ENCODE measurements around the gene FBXO41. TPM values are rescaled to one million over a fixed set of nuclear protein-coding genes. Genes with fewer than 3 reads are reported as not detected.

FBXO41 gene
- total RNA-seq, 1 donor from 2014 or later = 10.1 TPM

DNA sequence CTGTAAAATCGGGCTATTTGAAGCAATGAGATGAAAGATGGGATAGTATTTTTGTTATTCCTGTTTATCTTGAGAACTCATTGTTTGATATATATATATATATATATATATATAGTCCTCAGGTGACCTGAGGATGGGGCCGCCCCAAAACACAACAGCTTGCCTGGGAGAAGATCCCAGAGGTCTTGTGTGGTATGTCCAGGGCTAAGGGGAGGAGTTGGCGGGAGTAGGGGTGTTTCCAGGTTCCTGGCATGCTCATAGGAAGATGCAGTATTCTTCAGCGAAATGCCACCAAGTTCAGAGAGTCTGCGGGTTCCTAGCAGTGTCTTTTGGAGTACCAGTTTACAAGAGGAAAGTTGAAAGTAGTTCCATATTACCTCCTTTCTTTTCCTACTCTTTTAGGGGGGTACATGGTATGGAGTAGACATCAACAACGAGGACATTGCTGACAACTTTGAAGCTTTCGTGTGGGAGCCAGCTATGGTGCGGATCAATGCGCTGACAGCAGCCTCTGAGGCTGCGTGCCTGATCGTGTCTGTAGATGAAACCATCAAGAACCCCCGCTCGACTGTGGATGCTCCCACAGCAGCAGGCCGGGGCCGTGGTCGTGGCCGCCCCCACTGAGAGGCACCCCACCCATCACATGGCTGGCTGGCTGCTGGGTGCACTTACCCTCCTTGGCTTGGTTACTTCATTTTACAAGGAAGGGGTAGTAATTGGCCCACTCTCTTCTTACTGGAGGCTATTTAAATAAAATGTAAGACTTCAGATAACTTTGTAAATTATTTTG lies 31.8 kb downstream of the FBXO41 start:
- no peaks in the 10 kb centered on the region for H3K9me3 ChIP-seq (ENCODE audit: insufficient read depth, low read depth, low read length)
- Mint-ChIP-seq H3K4me1 (ENCODE audit: low read depth, unreplicated experiment) (peaks cover 2% of the 10 kb centered on the region), H3K36me3 (ENCODE audit: low read depth, unreplicated experiment) (peaks cover 18% of the 10 kb centered on the region), H3K9me3 (ENCODE audit: unreplicated experiment) (no peaks in the 10 kb centered on the region), H3K4me3 (ENCODE audit: unreplicated experiment) (no peak overlapping the region), H3K27ac (ENCODE audit: unreplicated experiment) (no peak overlapping the region), H3K27me3 (ENCODE audit: low read depth, unreplicated experiment) (no peaks in the 10 kb centered on the region)
- TF ChIP-seq, protein P1, sequence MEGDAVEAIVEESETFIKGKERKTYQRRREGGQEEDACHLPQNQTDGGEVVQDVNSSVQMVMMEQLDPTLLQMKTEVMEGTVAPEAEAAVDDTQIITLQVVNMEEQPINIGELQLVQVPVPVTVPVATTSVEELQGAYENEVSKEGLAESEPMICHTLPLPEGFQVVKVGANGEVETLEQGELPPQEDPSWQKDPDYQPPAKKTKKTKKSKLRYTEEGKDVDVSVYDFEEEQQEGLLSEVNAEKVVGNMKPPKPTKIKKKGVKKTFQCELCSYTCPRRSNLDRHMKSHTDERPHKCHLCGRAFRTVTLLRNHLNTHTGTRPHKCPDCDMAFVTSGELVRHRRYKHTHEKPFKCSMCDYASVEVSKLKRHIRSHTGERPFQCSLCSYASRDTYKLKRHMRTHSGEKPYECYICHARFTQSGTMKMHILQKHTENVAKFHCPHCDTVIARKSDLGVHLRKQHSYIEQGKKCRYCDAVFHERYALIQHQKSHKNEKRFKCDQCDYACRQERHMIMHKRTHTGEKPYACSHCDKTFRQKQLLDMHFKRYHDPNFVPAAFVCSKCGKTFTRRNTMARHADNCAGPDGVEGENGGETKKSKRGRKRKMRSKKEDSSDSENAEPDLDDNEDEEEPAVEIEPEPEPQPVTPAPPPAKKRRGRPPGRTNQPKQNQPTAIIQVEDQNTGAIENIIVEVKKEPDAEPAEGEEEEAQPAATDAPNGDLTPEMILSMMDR (IDR thresholded peaks at IDR 0.05; ENCODE audit: insufficient read depth, low read depth, low read length) = no peak
- no peak for TF ChIP-seq EZH2 (IDR thresholded peaks at IDR 0.05; ENCODE audit: insufficient read depth, low read length)
- FAIRE-seq (no peak), DNase-seq (ENCODE audit: low read depth) (no peak)
- peaks cover 56% of the 10 kb centered on the region for H3K36me3 ChIP-seq (ENCODE audit: insufficient read depth, low read length)
- H2AFZ ChIP-seq (ENCODE audit: low read depth, low read length) = no peak overlapping the region
- H3K9ac ChIP-seq (ENCODE audit: low read length) = no peak overlapping the region
- H3K79me2 ChIP-seq (ENCODE audit: insufficient read depth, low read length) = peaks cover 5% of the 10 kb centered on the region
- H3K27me3 ChIP-seq (ENCODE audit: insufficient read depth, low read length) = no peaks in the 10 kb centered on the region
- H4K20me1 ChIP-seq (ENCODE audit: insufficient read depth, low read length) = peaks cover 76% of the 10 kb centered on the region
- no peak overlapping the region for H3K27ac ChIP-seq (ENCODE audit: low read depth, low read length)
- H3K4me1 ChIP-seq (ENCODE audit: insufficient read depth, low read length) = no peaks in the 10 kb centered on the region
- H3K4me2 ChIP-seq (ENCODE audit: low read length) = no peak overlapping the region
- no peak overlapping the region for H3K4me3 ChIP-seq (ENCODE audit: insufficient read depth, low read depth, low read length)

DNA sequence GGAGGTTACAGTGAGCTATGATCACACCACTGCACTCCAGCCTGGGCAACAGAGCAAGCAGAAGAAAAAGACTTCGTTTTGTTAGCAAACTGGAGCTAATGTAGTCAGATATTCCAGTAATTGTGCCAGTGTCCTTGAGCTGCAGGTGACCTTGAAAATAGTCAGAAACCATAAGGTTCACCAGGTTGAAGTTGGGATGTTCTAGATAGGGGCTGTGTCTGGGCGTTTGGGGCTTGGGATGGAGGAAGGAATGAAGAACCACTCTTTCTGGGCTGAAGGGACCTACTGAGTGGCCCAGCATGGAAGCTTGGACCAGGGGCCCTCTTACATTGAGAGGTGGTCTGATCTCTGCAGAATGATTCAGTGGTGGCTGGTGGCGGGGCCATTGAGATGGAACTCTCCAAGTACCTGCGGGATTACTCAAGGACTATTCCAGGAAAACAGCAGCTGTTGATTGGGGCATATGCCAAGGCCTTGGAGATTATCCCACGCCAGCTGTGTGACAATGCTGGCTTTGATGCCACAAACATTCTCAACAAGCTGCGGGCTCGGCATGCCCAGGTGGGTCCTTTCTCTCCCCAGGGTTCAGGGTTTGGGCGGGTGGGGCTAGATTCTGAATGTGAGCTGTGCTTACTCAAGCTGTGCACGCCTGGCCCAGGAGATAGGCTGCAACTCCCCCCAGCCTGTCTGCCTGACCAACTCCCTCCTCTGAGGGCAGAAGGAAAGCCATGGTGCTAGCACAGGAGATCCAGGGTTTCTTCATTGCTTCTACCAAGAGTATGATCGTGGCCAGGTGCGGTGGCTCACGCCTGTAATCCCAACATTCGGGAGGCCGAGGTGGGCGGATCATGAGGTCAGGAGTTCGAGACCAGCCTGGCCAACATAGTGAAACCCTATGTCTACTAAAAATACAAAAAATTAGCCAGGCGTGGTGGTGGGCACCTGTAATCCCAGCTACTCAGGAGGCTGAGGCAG lies 33.1 kb downstream of the FBXO41 start:
- Mint-ChIP-seq H3K36me3 (ENCODE audit: low read depth, unreplicated experiment) (peaks cover 23% of the 10 kb centered on the region), H3K9me3 (ENCODE audit: unreplicated experiment) (no peaks in the 10 kb centered on the region), H3K27ac (ENCODE audit: unreplicated experiment) (no peak overlapping the region), H3K4me3 (ENCODE audit: unreplicated experiment) (no peak overlapping the region), H3K27me3 (ENCODE audit: low read depth, unreplicated experiment) (no peaks in the 10 kb centered on the region), H3K4me1 (ENCODE audit: low read depth, unreplicated experiment) (peaks cover 12% of the 10 kb centered on the region)
- peaks cover 80% of the 10 kb centered on the region for H4K20me1 ChIP-seq (ENCODE audit: insufficient read depth, low read length)
- no peaks in the 10 kb centered on the region for H3K9me3 ChIP-seq (ENCODE audit: insufficient read depth, low read depth, low read length)
- peaks cover 69% of the 10 kb centered on the region for H3K36me3 ChIP-seq (ENCODE audit: insufficient read depth, low read length)
- H3K4me3 ChIP-seq (ENCODE audit: insufficient read depth, low read depth, low read length) = no peak overlapping the region
- no peaks in the 10 kb centered on the region for H3K27me3 ChIP-seq (ENCODE audit: insufficient read depth, low read length)
- TF ChIP-seq, protein P1 (IDR thresholded peaks at IDR 0.05; ENCODE audit: insufficient read depth, low read depth, low read length) = no peak
- TF ChIP-seq EZH2 (IDR thresholded peaks at IDR 0.05; ENCODE audit: insufficient read depth, low read length) = no peak
- no peaks in the 10 kb centered on the region for H3K4me1 ChIP-seq (ENCODE audit: insufficient read depth, low read length)
- H3K4me2 ChIP-seq (ENCODE audit: low read length) = no peak overlapping the region
- DNase-seq (ENCODE audit: low read depth) = no peak
- no peak overlapping the region for H3K9ac ChIP-seq (ENCODE audit: low read length)
- no peak for FAIRE-seq
- no peak overlapping the region for H3K27ac ChIP-seq (ENCODE audit: low read depth, low read length)
- H3K79me2 ChIP-seq (ENCODE audit: insufficient read depth, low read length) = peaks cover 13% of the 10 kb centered on the region
- H2AFZ ChIP-seq (ENCODE audit: low read depth, low read length) = no peak overlapping the region

Data from astrocyte (in vitro differentiated cells and primary cell).